Lower leg skin (tissue), 4 donors: Measurements from ENCODE around the gene CTNND2. TPM values are rescaled to one million over a fixed set of nuclear protein-coding genes. Genes with fewer than 3 reads are reported as not detected.

Experiments
- DNase-seq, 2 donors: peaks; one replicate each; pipeline ENCODE4 v3.0.0-alpha.2; 2019; ENCODE audit warnings: low spot score in 2 of 2
- H3K4me3 ChIP-seq: fragments of 200-600 bp; sonication (generic); 2 replicates; pipeline ENCODE4 v1.5.1; 2017; ENCODE audit warnings: mild to moderate bottlenecking, low read depth; ENCODE audit not compliant: poor library complexity, severe bottlenecking
- POLR2A ChIP-seq, 2 donors: fragments of 450-650 bp; IDR thresholded peaks; one replicate each; pipeline ENCODE4 v1.6.1; 2016 to 2017; ENCODE audit warnings: antibody characterized with exemption in 2 of 2, mild to moderate bottlenecking in 1 of 2, moderate library complexity in 1 of 2
- WGBS, 2 donors: methylation state at CpG; one replicate each; pipeline ENCODE4 v1.1.5; 2018; 5-methylcytosine and 5-hydroxymethylcytosine counted together
- intact Hi-C: fragments of 100-400 bp; cut with DNase I; formaldehyde crosslinking; loops from one replicate; pipeline ENCODE4 v1.15.0; 2023; ENCODE audit warnings: low total_unique reads
- total RNA-seq, 4 donors: library from RNA; depleted of rRNA; stranded (reverse); fragments of >200 nt; gene quantifications; one replicate each; pipeline ENCODE4 v1.1.0, GENCODE V29; 2016
- TF ChIP-seq, protein P1 (sequence below), 3 donors: fragments of 450-650 bp; IDR thresholded peaks; one replicate each; pipeline ENCODE4 v1.5.1; 2016; ENCODE audit warnings: antibody characterized with exemption in 3 of 3, mild to moderate bottlenecking in 3 of 3, moderate library complexity in 2 of 3

CTNND2 gene
- total RNA-seq, 4 donors from 2014 or later, result 0.21 to 2.9 (median 0.55) TPM

DNA sequence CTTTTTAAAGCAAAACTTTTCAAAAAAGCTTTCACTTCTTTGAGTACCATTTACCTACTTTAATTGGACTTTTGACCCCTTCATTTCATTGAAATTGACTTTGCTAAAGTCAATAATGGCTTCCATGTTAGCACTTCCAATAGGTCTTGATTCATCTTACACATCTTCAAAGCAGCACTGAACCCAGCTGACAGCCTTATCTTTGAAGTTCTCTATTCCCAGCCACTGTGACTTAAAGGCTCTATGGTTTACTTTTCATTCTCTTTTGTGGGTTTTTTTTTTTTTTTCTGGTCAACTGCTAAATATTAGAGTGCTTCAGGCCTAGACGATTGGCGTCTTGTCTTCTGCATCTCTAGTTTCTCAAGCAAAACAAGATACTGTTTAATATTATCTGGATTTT, 385.0 kb downstream of the CTNND2 start:
- intact Hi-C loops, result no loop called here

DNA sequence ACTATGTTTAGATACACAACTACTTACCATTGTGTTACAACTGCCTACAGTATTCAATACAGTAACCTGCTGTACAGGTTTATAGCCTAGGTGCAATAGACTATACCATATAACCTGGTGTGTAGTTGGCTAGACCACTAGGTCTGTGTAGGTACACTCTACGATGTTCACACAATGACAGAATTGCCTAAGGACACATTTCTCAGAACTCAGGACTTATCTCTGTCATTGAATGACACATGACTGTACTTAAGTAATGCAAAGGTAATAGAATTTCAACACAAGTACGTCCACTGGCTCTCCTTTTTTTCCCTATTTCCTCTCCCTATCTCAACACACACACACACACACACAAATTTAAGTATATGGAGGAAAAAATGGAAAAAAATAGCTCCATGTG, 385.6 kb downstream of the CTNND2 start:
- DNase-seq, result no peak
- no peak overlapping the region for H3K4me3 ChIP-seq
- 64 to 68% methylated on average over 2 of the region's 2 CpGs for WGBS, 2 donors
- intact Hi-C loops, result no loop called here
- TF ChIP-seq POLR2A (IDR thresholded peaks at IDR 0.05), result no peak
- TF ChIP-seq, protein P1, sequence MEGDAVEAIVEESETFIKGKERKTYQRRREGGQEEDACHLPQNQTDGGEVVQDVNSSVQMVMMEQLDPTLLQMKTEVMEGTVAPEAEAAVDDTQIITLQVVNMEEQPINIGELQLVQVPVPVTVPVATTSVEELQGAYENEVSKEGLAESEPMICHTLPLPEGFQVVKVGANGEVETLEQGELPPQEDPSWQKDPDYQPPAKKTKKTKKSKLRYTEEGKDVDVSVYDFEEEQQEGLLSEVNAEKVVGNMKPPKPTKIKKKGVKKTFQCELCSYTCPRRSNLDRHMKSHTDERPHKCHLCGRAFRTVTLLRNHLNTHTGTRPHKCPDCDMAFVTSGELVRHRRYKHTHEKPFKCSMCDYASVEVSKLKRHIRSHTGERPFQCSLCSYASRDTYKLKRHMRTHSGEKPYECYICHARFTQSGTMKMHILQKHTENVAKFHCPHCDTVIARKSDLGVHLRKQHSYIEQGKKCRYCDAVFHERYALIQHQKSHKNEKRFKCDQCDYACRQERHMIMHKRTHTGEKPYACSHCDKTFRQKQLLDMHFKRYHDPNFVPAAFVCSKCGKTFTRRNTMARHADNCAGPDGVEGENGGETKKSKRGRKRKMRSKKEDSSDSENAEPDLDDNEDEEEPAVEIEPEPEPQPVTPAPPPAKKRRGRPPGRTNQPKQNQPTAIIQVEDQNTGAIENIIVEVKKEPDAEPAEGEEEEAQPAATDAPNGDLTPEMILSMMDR (IDR thresholded peaks at IDR 0.05), result no peak

More for the DNA sequence above, 385.0 kb downstream of the CTNND2 start:
- 76 to 91% methylated on average over 2 of the region's 2 CpGs for WGBS, 2 donors
- no peak for DNase-seq
- TF ChIP-seq, protein P1 (IDR thresholded peaks at IDR 0.05), result no peak
- TF ChIP-seq POLR2A (IDR thresholded peaks at IDR 0.05), result no peak
- no peak overlapping the region for H3K4me3 ChIP-seq

DNA sequence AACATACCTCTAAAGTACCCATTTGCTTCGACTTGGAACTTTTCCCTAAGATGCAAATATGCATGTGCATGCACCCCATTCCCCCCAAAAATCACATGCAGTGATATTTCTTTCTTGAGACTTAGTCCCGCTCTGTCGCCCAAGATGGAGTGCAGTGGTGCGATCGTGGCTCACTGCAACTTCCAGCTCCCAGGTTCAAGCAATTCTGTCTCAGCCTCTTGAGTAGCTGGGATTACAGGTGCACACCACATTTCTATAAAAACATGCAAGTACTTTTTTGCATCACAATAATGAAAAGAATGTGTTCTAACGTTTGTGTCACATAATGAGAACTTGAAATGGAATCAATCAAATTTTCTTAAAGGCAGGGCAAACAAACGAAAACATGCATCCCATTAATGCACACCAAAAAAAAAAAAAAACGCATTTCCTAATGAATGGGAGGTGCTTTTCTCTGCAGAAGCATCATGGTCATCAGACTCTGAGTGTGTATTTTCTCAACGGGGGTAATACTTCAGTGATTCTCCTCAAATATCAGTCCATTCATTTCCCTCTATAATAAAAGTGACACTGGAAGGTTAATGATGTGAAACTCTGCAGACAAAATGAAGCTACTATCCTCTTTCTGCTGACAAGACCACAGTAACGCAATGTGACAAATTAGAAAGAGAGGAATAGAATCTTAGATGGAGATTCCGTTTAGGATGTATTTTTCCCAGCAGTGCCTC, 389.4 kb downstream of the CTNND2 start:
- intact Hi-C loops, result no loop called here
- H3K4me3 ChIP-seq, result no peak overlapping the region
- TF ChIP-seq, protein P1 (IDR thresholded peaks at IDR 0.05), result no peak
- TF ChIP-seq POLR2A (IDR thresholded peaks at IDR 0.05), result no peak
- no peak for DNase-seq
- 49 to 57% methylated on average over 11 of the region's 11 CpGs for WGBS, 2 donors

DNA sequence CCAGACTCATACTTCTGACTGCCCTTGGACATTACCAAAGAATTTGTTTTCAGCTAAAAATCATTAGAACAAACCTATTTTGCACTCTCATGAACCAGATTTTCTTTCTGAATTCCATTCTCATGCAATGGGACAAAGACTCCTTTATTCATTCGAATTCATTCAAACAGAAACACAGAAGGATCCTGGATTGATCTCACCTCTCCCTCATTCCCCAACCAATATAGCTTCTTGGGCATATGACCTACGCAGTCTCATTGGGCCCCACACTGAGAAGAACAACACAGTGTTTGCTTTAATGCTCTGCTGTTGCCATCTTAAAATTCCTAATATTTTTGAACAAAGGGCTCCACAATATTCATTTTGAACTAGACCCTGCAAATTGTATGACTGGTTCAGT, 392.4 kb downstream of the CTNND2 start:
- TF ChIP-seq, protein P1 (IDR thresholded peaks at IDR 0.05), result no peak
- TF ChIP-seq POLR2A (IDR thresholded peaks at IDR 0.05), result no peak
- intact Hi-C loops, result no loop called here
- 66 to 77% methylated on average over 2 of the region's 2 CpGs for WGBS, 2 donors
- DNase-seq, result no peak
- no peak overlapping the region for H3K4me3 ChIP-seq

DNA sequence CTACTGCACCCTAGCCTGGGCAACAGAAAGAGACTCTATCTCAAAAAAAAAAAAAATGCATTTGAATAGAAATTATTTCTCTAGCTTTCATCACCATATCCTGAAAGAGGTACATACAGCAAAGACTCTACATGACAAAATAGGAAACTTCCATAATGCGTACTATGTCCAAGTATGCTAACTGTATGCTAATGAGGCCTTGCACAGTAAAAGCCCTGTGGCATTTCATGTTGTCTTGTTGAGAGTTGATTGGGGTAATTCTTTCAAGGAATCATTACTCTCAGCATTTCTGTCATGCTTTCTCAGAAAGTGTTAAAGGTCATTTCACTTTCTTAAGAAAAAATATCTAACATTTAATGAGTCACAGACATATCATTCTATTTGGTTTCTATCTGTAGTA, 393.4 kb downstream of the CTNND2 start:
- TF ChIP-seq, protein P1 (IDR thresholded peaks at IDR 0.05), result no peak
- no peak for TF ChIP-seq POLR2A (IDR thresholded peaks at IDR 0.05)
- no peak for DNase-seq
- H3K4me3 ChIP-seq, result no peak overlapping the region
- WGBS, 2 donors, result 86 to 89% methylated on average over 1 of the region's 1 CpG
- intact Hi-C loops, result no loop called here

DNA sequence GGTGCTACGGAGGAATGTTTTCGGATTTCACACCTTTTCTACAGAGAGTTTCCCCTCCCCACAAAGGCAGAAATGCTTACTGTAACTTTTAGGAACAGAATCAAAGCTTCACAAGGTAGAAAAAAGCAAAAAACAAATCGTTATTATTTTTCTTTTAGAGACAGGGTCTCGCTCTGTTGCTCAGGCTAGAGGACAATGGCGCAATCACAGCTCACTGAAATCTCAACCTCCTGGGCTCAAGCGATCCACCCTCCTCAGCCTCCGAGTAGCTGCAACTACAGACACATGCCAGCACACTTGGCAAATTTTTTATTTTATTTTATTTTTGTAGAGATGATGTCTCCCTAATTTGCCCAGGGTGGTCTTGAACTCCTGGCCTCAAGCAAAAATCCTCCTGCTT, 394.5 kb downstream of the CTNND2 start:
- no peak overlapping the region for H3K4me3 ChIP-seq
- intact Hi-C loops, result no loop called here
- no peak for DNase-seq
- TF ChIP-seq POLR2A (IDR thresholded peaks at IDR 0.05), result no peak
- TF ChIP-seq, protein P1 (IDR thresholded peaks at IDR 0.05), result no peak
- 81 to 84% methylated on average over 7 of the region's 7 CpGs for WGBS, 2 donors
